ENCODE measurements around the gene SERPINA1. TPM values are rescaled to one million over a fixed set of nuclear protein-coding genes. Genes with fewer than 3 reads are reported as not detected.

Gene SERPINA1
- total and polyA plus RNA-seq, 2 of the 13 experiments (the other 11 are each of a cell fraction or from before 2014, with no cell fraction given) = 3,266 to 11,015 TPM

DNA sequence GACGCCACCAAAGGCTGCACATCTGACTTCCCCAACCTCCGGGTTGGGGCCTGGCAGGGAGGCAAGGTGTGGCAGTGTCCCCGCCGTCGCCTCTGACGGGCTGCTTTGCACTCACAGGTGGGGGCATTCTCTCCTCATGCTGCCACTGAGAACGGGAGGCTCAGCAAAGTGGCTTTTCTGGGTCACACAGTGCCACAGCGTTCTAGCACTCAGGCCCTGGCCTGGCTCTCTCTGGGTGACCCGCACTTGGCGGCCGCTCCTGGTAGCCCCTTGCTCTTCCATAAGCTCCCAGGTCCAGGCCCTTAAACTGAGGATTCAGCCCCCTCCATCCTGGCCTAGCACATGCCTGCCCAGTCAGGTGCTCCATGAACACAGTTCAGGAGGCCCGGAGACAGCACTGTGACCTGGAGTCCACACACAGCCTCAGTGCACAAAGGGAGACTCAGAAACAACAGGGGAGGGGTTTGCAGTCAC lies 25.2 kb downstream of the SERPINA1 start (continued):
- TF ChIP-seq, protein P1, sequence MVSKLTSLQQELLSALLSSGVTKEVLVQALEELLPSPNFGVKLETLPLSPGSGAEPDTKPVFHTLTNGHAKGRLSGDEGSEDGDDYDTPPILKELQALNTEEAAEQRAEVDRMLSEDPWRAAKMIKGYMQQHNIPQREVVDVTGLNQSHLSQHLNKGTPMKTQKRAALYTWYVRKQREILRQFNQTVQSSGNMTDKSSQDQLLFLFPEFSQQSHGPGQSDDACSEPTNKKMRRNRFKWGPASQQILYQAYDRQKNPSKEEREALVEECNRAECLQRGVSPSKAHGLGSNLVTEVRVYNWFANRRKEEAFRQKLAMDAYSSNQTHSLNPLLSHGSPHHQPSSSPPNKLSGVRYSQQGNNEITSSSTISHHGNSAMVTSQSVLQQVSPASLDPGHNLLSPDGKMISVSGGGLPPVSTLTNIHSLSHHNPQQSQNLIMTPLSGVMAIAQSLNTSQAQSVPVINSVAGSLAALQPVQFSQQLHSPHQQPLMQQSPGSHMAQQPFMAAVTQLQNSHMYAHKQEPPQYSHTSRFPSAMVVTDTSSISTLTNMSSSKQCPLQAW (CRISPR knock-in tag; IDR thresholded peaks at IDR 0.05) = peak; percentile 36; the same call in 1 of the 2 replicates
- TF ChIP-seq ZNF879 (CRISPR knock-in tag; IDR thresholded peaks at IDR 0.05) = no peak
- TF ChIP-seq ZFP82 (CRISPR knock-in tag; IDR thresholded peaks at IDR 0.05; ENCODE audit: borderline replicate concordance) = no peak
- no peak for TF ChIP-seq MTA3 (CRISPR knock-in tag; IDR thresholded peaks at IDR 0.05)
- TF ChIP-seq MBNL3 (CRISPR knock-in tag; conservative IDR thresholded peaks at IDR 0.05) = no peak
- TF ChIP-seq HDAC1 (CRISPR knock-in tag; IDR thresholded peaks at IDR 0.05) = no peak
- TF ChIP-seq ZNF766 (CRISPR knock-in tag; IDR thresholded peaks at IDR 0.05; ENCODE audit: borderline replicate concordance) = no peak
- 0 out of 2 replicates have a peak, but pooled peaks have one; percentile 38 for TF ChIP-seq ARNTL (CRISPR knock-in tag; IDR thresholded peaks at IDR 0.05)
- 0 out of 2 replicates have a peak, but pooled peaks have one; percentile 18 for TF ChIP-seq PITX1 (CRISPR knock-in tag; IDR thresholded peaks at IDR 0.05)
- no peak for TF ChIP-seq GATA4 (IDR thresholded peaks at IDR 0.05; ENCODE audit: borderline replicate concordance, low read depth)
- TF ChIP-seq, protein P2, sequence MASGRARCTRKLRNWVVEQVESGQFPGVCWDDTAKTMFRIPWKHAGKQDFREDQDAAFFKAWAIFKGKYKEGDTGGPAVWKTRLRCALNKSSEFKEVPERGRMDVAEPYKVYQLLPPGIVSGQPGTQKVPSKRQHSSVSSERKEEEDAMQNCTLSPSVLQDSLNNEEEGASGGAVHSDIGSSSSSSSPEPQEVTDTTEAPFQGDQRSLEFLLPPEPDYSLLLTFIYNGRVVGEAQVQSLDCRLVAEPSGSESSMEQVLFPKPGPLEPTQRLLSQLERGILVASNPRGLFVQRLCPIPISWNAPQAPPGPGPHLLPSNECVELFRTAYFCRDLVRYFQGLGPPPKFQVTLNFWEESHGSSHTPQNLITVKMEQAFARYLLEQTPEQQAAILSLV (CRISPR knock-in tag; IDR thresholded peaks at IDR 0.05; ENCODE audit: borderline replicate concordance) = no peak

DNA sequence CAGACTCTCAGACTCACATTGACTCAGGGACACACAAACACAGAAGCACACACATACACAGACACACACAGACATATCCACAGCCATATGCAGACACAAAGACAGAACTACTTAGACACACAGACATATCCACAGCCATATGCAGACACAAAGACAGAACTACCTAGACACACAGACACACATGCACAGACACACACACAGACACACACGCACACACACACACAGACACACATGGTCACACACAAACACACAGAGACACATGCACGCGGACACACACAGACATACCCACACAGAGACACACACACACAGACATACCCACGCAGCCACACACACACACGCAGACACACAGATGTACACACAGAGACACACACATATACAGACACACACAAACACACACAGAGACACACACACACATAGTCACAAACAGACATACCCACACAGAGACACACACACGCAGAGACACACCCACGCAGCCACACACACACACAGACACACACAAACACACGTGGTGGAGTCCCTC lies 25.7 kb downstream of the SERPINA1 start:
- in situ Hi-C loops (cut with HindIII; ENCODE audit: extremely low pct_ligation_motif_present, low pct_unique_long_range_greater_than_20kb) = no loop called here
- no peak overlapping the region for H3K4me2 ChIP-seq (ENCODE audit: low read depth, low read length)
- H3K79me2 ChIP-seq (ENCODE audit: insufficient read depth, low read length) = no peaks in the 10 kb centered on the region
- ChIA-PET POLR2A (no interaction called here), CTCF (ENCODE audit: low intra/inter-chr PET ratio, low total read pairs) (no interaction called here)
- no TSS peak for BruUV-seq (replicated peaks)
- no peak overlapping the region for H2AFZ ChIP-seq (ENCODE audit: low read length)
- peaks cover 85% of the 10 kb centered on the region for H3K4me1 ChIP-seq (ENCODE audit: insufficient read depth, low read length)
- ATAC-seq (no peak), FAIRE-seq (peak; percentile 70), DNase-seq (ENCODE audit: low spot score) (no peak)
- no peaks in the 10 kb centered on the region for H3K9me3 ChIP-seq (ENCODE audit: low read length)
- H3K36me3 ChIP-seq (replicated peaks in 1 of 2; ENCODE audit: control insufficient read depth in 1 of 2, insufficient read depth in 2 of 2, low read length in 2 of 2) = no peaks in the 10 kb centered on the region
- H3K27ac ChIP-seq (ENCODE audit: extremely low read length, insufficient read depth, low read length) = peak overlapping the region; percentile 24
- no peaks in the 10 kb centered on the region for H4K20me1 ChIP-seq (ENCODE audit: insufficient read depth, low read length)
- no peaks in the 10 kb centered on the region for H3K27me3 ChIP-seq (ENCODE audit: control insufficient read depth in 1 of 2, insufficient read depth in 2 of 2, low read length in 2 of 2)
- no peak overlapping the region for H3K9ac ChIP-seq (ENCODE audit: insufficient read depth, low read depth, low read length)
- intact Hi-C loops (cut with micrococcal nuclease; ENCODE audit: unreplicated experiment) = no loop called here
- no peak overlapping the region for H3K4me3 ChIP-seq (replicated peaks in 1 of 3; ENCODE audit: insufficient read depth in 1 of 3, low read depth in 2 of 3, low read length in 3 of 3)
- WGBS (ENCODE audit: low lambda C conversion rate) = 96% methylated on average over 8 of the region's 8 CpGs
- TF ChIP-seq FUBP1 (CRISPR knock-in tag; IDR thresholded peaks at IDR 0.05; ENCODE audit: borderline replicate concordance) (peak; percentile 56; the same call in 1 of the 2 replicates), PHF21A (CRISPR knock-in tag; IDR thresholded peaks at IDR 0.05) (no peak), ZNF282 (IDR thresholded peaks at IDR 0.05; ENCODE audit: partially characterized antibody) (no peak), JUNB (CRISPR knock-in tag; IDR thresholded peaks at IDR 0.05; ENCODE audit: borderline replicate concordance) (peak; percentile 45; the same call in 1 of the 2 replicates), ZNF20 (CRISPR knock-in tag; IDR thresholded peaks at IDR 0.05) (no peak), ATF1 (CRISPR knock-in tag; IDR thresholded peaks at IDR 0.05) (no peak), RNF2 (conservative IDR thresholded peaks at IDR 0.05; ENCODE audit: low read depth) (no peak)
- TF ChIP-seq, protein P3, sequence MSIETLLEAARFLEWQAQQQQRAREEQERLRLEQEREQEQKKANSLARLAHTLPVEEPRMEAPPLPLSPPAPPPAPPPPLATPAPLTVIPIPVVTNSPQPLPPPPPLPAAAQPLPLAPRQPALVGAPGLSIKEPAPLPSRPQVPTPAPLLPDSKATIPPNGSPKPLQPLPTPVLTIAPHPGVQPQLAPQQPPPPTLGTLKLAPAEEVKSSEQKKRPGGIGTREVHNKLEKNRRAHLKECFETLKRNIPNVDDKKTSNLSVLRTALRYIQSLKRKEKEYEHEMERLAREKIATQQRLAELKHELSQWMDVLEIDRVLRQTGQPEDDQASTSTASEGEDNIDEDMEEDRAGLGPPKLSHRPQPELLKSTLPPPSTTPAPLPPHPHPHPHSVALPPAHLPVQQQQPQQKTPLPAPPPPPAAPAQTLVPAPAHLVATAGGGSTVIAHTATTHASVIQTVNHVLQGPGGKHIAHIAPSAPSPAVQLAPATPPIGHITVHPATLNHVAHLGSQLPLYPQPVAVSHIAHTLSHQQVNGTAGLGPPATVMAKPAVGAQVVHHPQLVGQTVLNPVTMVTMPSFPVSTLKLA (IDR thresholded peaks at IDR 0.05) = peak; percentile 95
